Limb (tissue), 2 donors: ENCODE results near the gene GRB10.
"Not testable (repeated sequence)": the region's sequence is repeated elsewhere in the genome, so short reads cannot be mapped to it uniquely, and the experiment has no call there.

Experiments used
- DNase-seq, 2 donors: peaks; one replicate each; pipeline ENCODE4 v3.0.0-alpha.2; 2016; ENCODE audit errors: extremely low spot score in 2 of 2

Gene GRB10

DNA sequence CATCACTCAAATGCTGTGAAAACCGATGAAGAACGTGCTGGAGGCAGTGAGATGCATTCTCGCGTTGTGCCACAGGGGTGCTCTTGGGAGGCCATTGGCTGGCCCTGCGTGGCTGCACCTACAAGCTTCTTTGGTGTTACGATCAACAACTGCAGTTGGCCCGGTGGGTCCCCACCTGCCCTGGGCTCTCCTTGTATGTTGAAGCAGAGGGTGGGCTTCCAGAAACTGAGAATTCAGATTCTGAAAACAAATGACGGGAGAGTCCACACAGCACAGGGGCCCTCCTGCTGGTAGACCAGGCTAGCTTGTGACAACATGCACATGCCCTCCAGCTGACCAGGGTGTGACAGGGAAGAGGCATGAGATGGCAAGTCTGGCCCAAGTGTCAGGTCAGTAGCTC, 193.8 kb downstream of the GRB10 start:
- no peak for DNase-seq

GRCh38 chr7:50587737-50588136, 195.0 kb downstream of the GRB10 start:
- no peak for DNase-seq

GRCh38 chr7:50584793-50585408, 197.8 kb downstream of the GRB10 start:
- no peak for DNase-seq

- DNase-seq, result no peak
Measured at GRCh38 chr7:50584386-50584785, 198.3 kb downstream of the GRB10 start.

DNA sequence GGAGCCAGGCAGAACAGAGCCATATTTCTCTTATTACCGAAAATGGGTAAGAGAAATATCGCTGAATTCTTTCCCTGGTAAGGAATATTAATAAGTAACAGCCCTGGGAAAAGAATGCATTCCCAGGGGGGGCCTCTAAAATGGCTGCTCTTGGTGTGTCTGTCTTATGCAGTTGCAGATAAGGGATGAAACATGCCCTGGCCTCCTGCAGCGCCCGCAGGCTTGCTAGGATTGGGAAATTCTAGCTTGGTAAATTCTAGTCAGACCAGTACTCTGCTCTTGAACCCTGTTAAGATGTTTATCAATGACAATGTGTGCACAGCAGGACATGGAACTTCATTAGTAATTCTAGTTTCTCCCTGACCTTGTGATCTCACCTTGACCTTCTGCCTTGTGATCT, 199.4 kb downstream of the GRB10 start:
- not testable (repeated sequence) for DNase-seq

GRCh38 chr7:50582271-50582670, 200.4 kb downstream of the GRB10 start:
- not testable (repeated sequence) for DNase-seq

GRCh38 chr7:50580666-50581065, 202.0 kb downstream of the GRB10 start:
- DNase-seq, result not testable (repeated sequence)

- DNase-seq, result no peak
Measured at GRCh38 chr7:50580057-50580456, 202.6 kb downstream of the GRB10 start.

- not testable (repeated sequence) for DNase-seq
Measured at GRCh38 chr7:50578105-50578504, 204.6 kb downstream of the GRB10 start.

- no peak for DNase-seq
Measured at GRCh38 chr7:50577569-50577968, 205.1 kb downstream of the GRB10 start.

DNA sequence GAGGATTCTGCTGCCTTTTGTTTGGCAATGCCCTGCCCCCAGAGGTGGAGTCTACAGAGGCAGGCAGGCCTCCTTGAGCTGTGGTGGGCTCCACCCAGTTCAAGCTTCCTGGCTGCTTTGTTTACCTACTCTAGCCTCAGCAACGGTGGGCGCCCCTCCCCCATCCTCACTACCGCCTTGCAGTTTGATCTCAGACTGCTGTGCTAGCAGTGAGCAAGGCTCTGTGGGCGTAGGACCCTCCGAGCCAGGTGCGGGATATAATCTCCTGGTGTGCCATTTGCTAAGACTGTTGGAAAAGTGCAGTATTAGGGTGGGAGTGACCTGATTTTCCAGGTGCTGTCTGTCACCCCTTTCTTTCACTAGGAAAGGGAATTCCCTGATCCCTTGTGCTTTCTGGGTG, 206.3 kb downstream of the GRB10 start:
- DNase-seq, result not testable (repeated sequence)

GRCh38 chr7:50567715-50568261, 214.9 kb downstream of the GRB10 start:
- no peak for DNase-seq

DNA sequence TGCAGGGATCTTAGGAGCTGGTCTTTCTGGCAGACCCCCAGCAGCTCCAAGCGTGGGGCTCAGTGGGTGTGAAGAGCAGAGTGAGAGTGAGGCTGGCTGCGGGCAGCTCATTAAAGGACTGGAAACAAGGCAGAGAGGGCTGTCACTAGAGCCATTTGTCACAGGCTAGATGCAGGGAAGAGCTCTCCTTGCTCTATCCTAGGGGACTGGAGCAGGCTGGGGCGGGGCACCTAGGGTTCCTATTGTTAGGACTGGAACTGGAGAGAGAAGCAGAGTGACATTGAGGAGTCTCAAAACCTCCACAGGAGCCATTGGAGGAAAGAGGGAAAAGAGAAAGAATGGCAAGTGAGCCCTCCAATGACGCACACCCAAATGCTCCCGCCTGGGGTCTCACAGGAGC, 216.7 kb downstream of the GRB10 start:
- no peak for DNase-seq

- DNase-seq, result no peak
Measured at GRCh38 chr7:50565559-50565916, 217.2 kb downstream of the GRB10 start.

GRCh38 chr7:50564640-50565558, 217.8 kb downstream of the GRB10 start, which contains the start of gene DDC:
DDC (minus strand) TSS chr7:50565405; CDS start chr7:50544085, 21,320 bp downstream.
- no peak for DNase-seq

- DNase-seq, result no peak
Measured at GRCh38 chr7:50564171-50564570, 218.5 kb downstream of the GRB10 start.

DNA sequence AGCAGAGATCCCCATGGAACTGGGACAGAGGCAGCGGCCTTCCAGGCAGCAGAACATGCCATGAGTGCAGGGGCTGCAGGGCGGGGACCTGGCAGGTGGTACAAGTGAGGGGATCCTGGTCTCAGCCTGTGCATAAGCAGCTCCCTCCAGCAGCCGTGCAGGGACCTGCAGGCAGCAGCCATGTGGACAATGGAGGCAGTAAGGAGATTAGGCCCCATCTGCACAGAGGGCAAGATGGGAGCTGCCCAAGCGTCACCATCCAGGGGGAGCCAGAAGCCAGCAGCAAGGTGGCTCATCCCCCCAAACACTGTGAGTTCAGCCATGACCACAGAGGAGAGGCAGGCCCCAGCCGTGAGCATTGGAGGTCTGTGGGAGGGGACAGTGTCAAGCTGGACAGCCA, 220.6 kb downstream of the GRB10 start:
- no peak for DNase-seq

- DNase-seq, result no peak
Measured at GRCh38 chr7:50560865-50561351, 221.8 kb downstream of the GRB10 start.

GRCh38 chr7:50559881-50560280, 222.8 kb downstream of the GRB10 start:
- DNase-seq, result no peak

- no peak for DNase-seq
Measured at GRCh38 chr7:50558294-50559053, 224.2 kb downstream of the GRB10 start.

GRCh38 chr7:50557099-50557498, 225.6 kb downstream of the GRB10 start:
- no peak for DNase-seq
